Nephron (organoid): Measurements from ENCODE around the gene APOOL.

Experiments used
- H3K27ac Mint-ChIP-seq, 3 experiments: 2 replicates each; pipeline ENCODE4 v1.8.0; 2020; ENCODE audit warnings: mixed read lengths in 3 of 3, mild to moderate bottlenecking in 2 of 3, moderate library complexity in 1 of 3
- H3K27me3 Mint-ChIP-seq: 2 replicates; pipeline ENCODE4 v1.8.0; 2021; ENCODE audit warnings: low read depth, mild to moderate bottlenecking, moderate library complexity, mixed read lengths
- H3K36me3 Mint-ChIP-seq: 2 replicates; pipeline ENCODE4 v1.8.0; 2020; ENCODE audit warnings: low read depth, mixed read lengths
- H3K4me1 Mint-ChIP-seq: 2 replicates; pipeline ENCODE4 v1.8.0; 2020; ENCODE audit warnings: mixed read lengths
- H3K4me3 Mint-ChIP-seq, 3 experiments: 2 replicates each; pipeline ENCODE4 v1.8.0; 2020; ENCODE audit warnings: mild to moderate bottlenecking in 3 of 3, mixed read lengths in 3 of 3, moderate library complexity in 2 of 3
- H3K9me3 Mint-ChIP-seq: 2 replicates; pipeline ENCODE4 v1.8.0; 2020; ENCODE audit warnings: mixed read lengths
- CTCF ChIP-seq, 3 experiments: fragments of 200-600 bp; sonication (generic); IDR thresholded peaks; one replicate each; pipeline ENCODE4 v1.5.0; 2021; ENCODE audit warnings: antibody characterized with exemption in 3 of 3; ENCODE audit not compliant: unreplicated experiment in 3 of 3

Gene APOOL

GRCh38 chrX:85113746-85114145 lies 110.1 kb downstream of the APOOL start:
- Mint-ChIP-seq H3K4me1 (no peaks in the 10 kb centered on the region), H3K36me3 (no peaks in the 10 kb centered on the region), H3K27ac (no peak overlapping the region), H3K4me3 (no peak overlapping the region), H3K9me3 (no peaks in the 10 kb centered on the region), H3K27me3 (no peaks in the 10 kb centered on the region)
- TF ChIP-seq CTCF (IDR thresholded peaks at IDR 0.05; ENCODE audit: unreplicated experiment in 3 of 3), result no peak

DNA sequence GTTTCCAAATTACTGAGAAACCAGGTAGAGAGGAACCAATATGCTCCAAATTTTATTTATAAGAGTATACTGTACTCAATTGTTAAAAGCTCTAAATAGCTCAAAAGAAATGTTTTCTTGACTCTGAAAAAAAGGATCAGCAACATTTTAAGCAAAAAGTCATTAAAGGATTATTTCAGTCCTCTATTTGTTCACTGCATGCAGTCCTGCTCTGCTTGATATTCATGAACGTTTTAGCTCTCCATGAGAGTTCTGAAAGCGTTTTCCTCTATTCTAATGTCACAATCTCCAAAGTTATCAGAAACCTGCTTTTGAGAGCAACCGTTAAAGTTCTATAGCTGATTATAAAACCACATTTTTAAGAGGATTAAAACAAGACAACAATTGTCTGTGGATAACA lies 110.5 kb downstream of the APOOL start:
- no peaks in the 10 kb centered on the region for H3K4me1 Mint-ChIP-seq
- H3K27me3 Mint-ChIP-seq, result no peaks in the 10 kb centered on the region
- H3K36me3 Mint-ChIP-seq, result no peaks in the 10 kb centered on the region
- no peaks in the 10 kb centered on the region for H3K9me3 Mint-ChIP-seq
- H3K4me3 Mint-ChIP-seq, result no peak overlapping the region
- TF ChIP-seq CTCF (IDR thresholded peaks at IDR 0.05; ENCODE audit: unreplicated experiment in 3 of 3), result no peak
- no peak overlapping the region for H3K27ac Mint-ChIP-seq

DNA sequence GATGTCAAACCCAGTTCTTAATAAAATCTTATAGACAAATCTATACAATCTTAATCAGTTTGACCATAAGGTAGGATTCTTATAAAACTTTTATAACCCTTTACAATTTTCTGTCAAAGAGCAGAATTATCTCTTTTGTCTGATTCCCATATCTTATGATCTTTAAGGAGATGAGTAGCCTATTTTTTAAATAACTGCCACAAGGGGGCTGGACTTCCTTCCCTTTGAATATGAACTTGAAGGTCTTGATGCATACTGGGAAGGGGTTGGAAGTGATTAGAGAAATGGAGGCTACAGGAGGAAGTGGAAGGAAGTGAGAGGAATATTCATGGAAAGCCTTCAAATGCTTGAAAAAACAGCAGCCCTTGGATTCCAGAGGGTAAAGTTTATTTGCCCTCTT lies 111.1 kb downstream of the APOOL start:
- no peaks in the 10 kb centered on the region for H3K9me3 Mint-ChIP-seq
- H3K27ac Mint-ChIP-seq, result no peak overlapping the region
- no peak for TF ChIP-seq CTCF (IDR thresholded peaks at IDR 0.05; ENCODE audit: unreplicated experiment in 3 of 3)
- H3K27me3 Mint-ChIP-seq, result no peaks in the 10 kb centered on the region
- no peak overlapping the region for H3K4me3 Mint-ChIP-seq
- H3K36me3 Mint-ChIP-seq, result no peaks in the 10 kb centered on the region
- no peaks in the 10 kb centered on the region for H3K4me1 Mint-ChIP-seq

GRCh38 chrX:85115252-85115651 lies 111.6 kb downstream of the APOOL start:
- Mint-ChIP-seq H3K27me3 (no peaks in the 10 kb centered on the region), H3K4me3 (no peak overlapping the region), H3K36me3 (no peaks in the 10 kb centered on the region)

GRCh38 chrX:85136409-85136808 lies 132.7 kb downstream of the APOOL start:
- Mint-ChIP-seq H3K27me3 (no peaks in the 10 kb centered on the region), H3K27ac (no peak overlapping the region), H3K36me3 (no peaks in the 10 kb centered on the region), H3K9me3 (peaks cover 13% of the 10 kb centered on the region), H3K4me3 (no peak overlapping the region), H3K4me1 (no peaks in the 10 kb centered on the region)
- no peak for TF ChIP-seq CTCF (IDR thresholded peaks at IDR 0.05; ENCODE audit: unreplicated experiment in 3 of 3)

More at GRCh38 chrX:85115252-85115651, 111.6 kb downstream of the APOOL start:
- Mint-ChIP-seq H3K4me1 (no peaks in the 10 kb centered on the region), H3K9me3 (no peaks in the 10 kb centered on the region), H3K27ac (no peak overlapping the region)
- TF ChIP-seq CTCF (IDR thresholded peaks at IDR 0.05; ENCODE audit: unreplicated experiment in 3 of 3), result no peak

GRCh38 chrX:85139422-85139821 lies 135.7 kb downstream of the APOOL start:
- Mint-ChIP-seq H3K9me3 (peaks cover 2% of the 10 kb centered on the region), H3K27ac (no peak overlapping the region), H3K36me3 (no peaks in the 10 kb centered on the region), H3K4me3 (no peak overlapping the region), H3K27me3 (no peaks in the 10 kb centered on the region), H3K4me1 (no peaks in the 10 kb centered on the region)
- no peak for TF ChIP-seq CTCF (IDR thresholded peaks at IDR 0.05; ENCODE audit: unreplicated experiment in 3 of 3)
